Spleen (tissue), 11 donors: ENCODE data around the gene LRRK1. TPM values are rescaled to one million over a fixed set of nuclear protein-coding genes. Genes with fewer than 3 reads are reported as not detected.

Experiments used
- DNase-seq: peaks from one replicate; pipeline ENCODE4 v3.0.0-alpha.2; 2020
- H3K27ac ChIP-seq, 8 donors: fragments of 200-600 bp; sonication (generic) in 7 of 8; 1 replicate in 4 of 8; 2 replicates in 4 of 8; pipeline versions ENCODE4 v1.5.0 to v1.8.0; 2016 to 2021; ENCODE audit warnings: inconsistent platforms in 4 of 8, mild to moderate bottlenecking in 4 of 8, moderate library complexity in 1 of 8
- H3K27me3 ChIP-seq, 7 donors: fragments of 200-600 bp; sonication (generic) in 6 of 7; replicated peaks in 1 of 7; 1 replicate in 4 of 7; 2 replicates in 3 of 7; pipeline versions ENCODE4 v1.5.0 to v1.8.0; 2016 to 2021; ENCODE audit warnings: inconsistent platforms in 3 of 7, mild to moderate bottlenecking in 1 of 7
- H3K36me3 ChIP-seq, 6 donors: fragments of 200-600 bp; sonication (generic) in 5 of 6; 1 replicate in 4 of 6; 2 replicates in 2 of 6; pipeline versions ENCODE4 v1.5.0 to v1.8.0; 2016 to 2021; ENCODE audit warnings: inconsistent platforms in 2 of 6
- H3K4me1 ChIP-seq, 6 donors: fragments of 200-600 bp; sonication (generic) in 5 of 6; 1 replicate in 3 of 6; 2 replicates in 3 of 6; pipeline versions ENCODE4 v1.5.0 to v1.8.0; 2016 to 2021; ENCODE audit warnings: inconsistent platforms in 3 of 6
- H3K4me3 ChIP-seq, 8 donors: fragments of 200-600 bp; sonication (generic) in 7 of 8; 1 replicate in 4 of 8; 2 replicates in 4 of 8; pipeline versions ENCODE4 v1.5.0 to v1.8.0; 2016 to 2021; ENCODE audit warnings: inconsistent platforms in 4 of 8, mild to moderate bottlenecking in 4 of 8, moderate library complexity in 2 of 8
- H3K9me3 ChIP-seq, 8 donors: fragments of 200-600 bp; sonication (generic) in 7 of 8; 1 replicate in 4 of 8; 2 replicates in 4 of 8; pipeline versions ENCODE4 v1.5.0 to v1.8.0; 2016 to 2021; ENCODE audit warnings: inconsistent platforms in 4 of 8
- CTCF ChIP-seq, 11 experiments: fragments of 200-600 bp in 7 of 11; fragments of 450-650 bp in 4 of 11; sonication (generic) in 4 of 11; IDR thresholded peaks in 8 of 11; conservative IDR thresholded peaks in 3 of 11; 1 replicate in 7 of 11; 2 replicates in 4 of 11; pipeline versions ENCODE4 v1.4.0 to v1.8.0; 2016 to 2021; ENCODE audit warnings: antibody characterized with exemption in 11 of 11, inconsistent platforms in 4 of 11, mild to moderate bottlenecking in 1 of 11
- POLR2A ChIP-seq, 3 donors: fragments of 450-650 bp; IDR thresholded peaks; one replicate each; pipeline ENCODE4 v1.5.1; 2017; ENCODE audit warnings: antibody characterized with exemption in 3 of 3, mild to moderate bottlenecking in 1 of 3
- POLR2AphosphoS5 ChIP-seq, 3 donors: sonication (generic); formaldehyde crosslinking; IDR thresholded peaks; one replicate each; pipeline ENCODE4 v1.5.1; 2017; ENCODE audit warnings: antibody characterized with exemption in 3 of 3
- WGBS, 5 donors: extraction: QIAGEN DNeasy Blood & Tissue Kit in 3 of 5; methylation state at CpG; one replicate each; pipeline versions ENCODE4 v1.1.5 to v1.1.7; 2013 to 2018; 5-methylcytosine and 5-hydroxymethylcytosine counted together
- intact Hi-C: fragments of 100-400 bp; cut with DNase I; formaldehyde crosslinking; loops from one replicate; pipeline ENCODE4 v1.15.0; 2023; ENCODE audit warnings: low total_unique reads
- polyA plus RNA-seq, 3 donors: library from polyadenylated mRNA; stranded (reverse); fragments of 200-250 nt; gene quantifications; one replicate each; pipeline ENCODE4 v1.2.1, GENCODE V29; 2013
- total RNA-seq, 7 donors: library from RNA; depleted of rRNA in 3 of 7; stranded (reverse); fragments of >200 nt in 3 of 7; fragmentation: NEBNext Ultra II Directional in 4 of 7; extraction: Animal tissue kit (Norgen Biotek cat#: 25700) in 4 of 7; gene quantifications; one replicate each; pipeline versions ENCODE4 v1.1.0 to v1.2.1, GENCODE V29; 2016 to 2021
- donor health status: healthy with polysubstance abuse.
- donor health status: DM: no; HTN: no; CAD: no; lungs with moderate emphysema.
- donor health status: DM: no; HTN: no; CAD: no.
- donor health status: Bipolar disorder and iron deficiency.
- donor health status: healthy.
- donor health status: DM: no; HTN: no; CAD: no.
- donor health status: DM: yes; HTN: yes; CAD: no.

LRRK1 gene
- total and polyA plus RNA-seq, 10 donors = 12.0 to 60.2 (median 48.8) TPM

- Histone ChIP-seq H3K4me1 (no peaks in the 10 kb centered on the region), H3K27ac (no peak overlapping the region), H3K4me3 (no peak overlapping the region), H3K36me3 (no peaks in the 10 kb centered on the region), H3K27me3 (no peaks in the 10 kb centered on the region), H3K9me3 (peaks cover 0 to 6% (median 0%) of the 10 kb centered on the region in 8 donors)
- TF ChIP-seq CTCF (IDR thresholded peaks at IDR 0.05 in 8 of 11, conservative IDR thresholded peaks at IDR 0.05 in 3 of 11) = no peak
- no peak for TF ChIP-seq POLR2A (IDR thresholded peaks at IDR 0.05)
- TF ChIP-seq POLR2AphosphoS5 (IDR thresholded peaks at IDR 0.05) = no peak
- DNase-seq = peak; percentile 7
- intact Hi-C loops = no loop called here
- whole genome bisulfite sequencing, 5 donors = 85 to 96% (median 89%) methylated on average over 7 of the region's 7 CpGs
Observed at GRCh38 chr15:101105059-101105891, 186.1 kb downstream of the LRRK1 start.

DNA sequence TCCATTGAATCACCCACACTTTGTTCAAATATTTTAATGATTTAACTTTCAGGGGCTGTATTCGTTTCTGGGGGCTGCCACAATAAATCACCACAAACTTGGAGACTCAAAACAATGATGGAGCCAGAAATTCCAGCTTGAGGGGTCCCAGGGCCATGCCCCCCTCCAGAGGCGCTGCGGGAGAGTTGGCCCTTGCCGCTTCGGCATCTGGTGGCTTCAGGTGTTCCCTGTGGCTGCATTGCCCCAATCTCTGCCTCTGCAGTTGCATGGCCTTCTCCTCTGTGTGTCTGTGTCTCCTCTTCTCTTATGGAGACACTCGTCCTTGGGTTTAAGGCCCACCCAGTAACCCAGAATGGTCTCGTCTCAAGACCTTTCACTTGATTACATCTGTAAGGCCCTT lies 187.9 kb downstream of the LRRK1 start:
- intact Hi-C loops = no loop called here
- H3K4me1 ChIP-seq = no peaks in the 10 kb centered on the region
- no peaks in the 10 kb centered on the region for H3K27me3 ChIP-seq
- no peak overlapping the region for H3K27ac ChIP-seq
- no peaks in the 10 kb centered on the region for H3K36me3 ChIP-seq
- H3K4me3 ChIP-seq = no peak overlapping the region
- H3K9me3 ChIP-seq = peaks cover 0 to 6% (median 0%) of the 10 kb centered on the region in 8 donors
- WGBS, 5 donors = 74 to 91% (median 84%) methylated on average over 7 of the region's 7 CpGs
- peak; percentile 54 for DNase-seq
- TF ChIP-seq POLR2A (IDR thresholded peaks at IDR 0.05) (no peak), POLR2AphosphoS5 (IDR thresholded peaks at IDR 0.05) (no peak), CTCF (IDR thresholded peaks at IDR 0.05 in 8 of 11, conservative IDR thresholded peaks at IDR 0.05 in 3 of 11) (no peak)

DNA sequence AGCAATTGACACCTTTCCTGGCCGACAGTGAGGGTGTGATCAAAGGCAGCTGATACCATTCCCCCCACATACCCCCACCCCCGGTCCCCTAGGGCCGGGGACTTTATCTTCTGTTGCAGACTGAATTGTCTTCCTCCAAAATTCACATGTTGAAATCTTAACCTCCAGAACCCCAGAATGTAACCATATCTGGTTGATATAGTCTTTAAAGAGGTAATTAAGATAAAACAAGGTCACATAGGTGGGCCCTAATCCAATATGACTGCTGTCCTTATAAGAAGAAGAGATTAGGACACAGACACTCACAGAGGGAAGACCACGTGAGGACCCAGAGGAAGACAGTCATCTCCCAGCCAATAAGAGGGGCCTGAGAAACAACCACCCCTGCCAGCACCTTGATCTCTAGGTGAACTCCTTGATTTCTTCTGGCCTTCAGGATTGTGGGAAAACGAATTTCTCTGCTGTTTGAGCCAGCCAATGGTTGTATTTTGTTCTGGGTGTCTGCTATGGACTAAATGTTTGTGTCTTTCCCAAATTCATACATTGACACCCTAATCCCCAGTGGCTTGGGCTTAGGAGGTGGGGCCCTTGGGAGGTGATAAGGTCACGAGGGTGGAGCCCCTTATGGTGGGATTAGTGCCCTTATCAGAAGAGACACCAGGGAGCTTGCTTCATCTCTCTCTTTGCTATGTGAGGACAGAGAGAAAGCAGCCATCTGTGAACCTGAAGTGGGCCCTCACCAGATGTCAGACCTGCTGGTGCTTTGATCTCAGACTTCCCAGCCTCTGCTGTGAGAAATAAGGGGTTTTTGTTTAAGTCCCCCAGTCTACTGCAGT lies 188.7 kb downstream of the LRRK1 start:
- intact Hi-C loops = no loop called here
- no peaks in the 10 kb centered on the region for H3K36me3 ChIP-seq
- DNase-seq = peak; percentile 4
- H3K27ac ChIP-seq = no peak overlapping the region
- H3K4me3 ChIP-seq = no peak overlapping the region
- H3K4me1 ChIP-seq = no peaks in the 10 kb centered on the region
- no peaks in the 10 kb centered on the region for H3K27me3 ChIP-seq
- WGBS, 5 donors = 65 to 83% (median 74%) methylated on average over 6 of the region's 6 CpGs
- peaks cover 0 to 6% (median 0%) of the 10 kb centered on the region in 8 donors for H3K9me3 ChIP-seq
- TF ChIP-seq POLR2A (IDR thresholded peaks at IDR 0.05) (no peak), POLR2AphosphoS5 (IDR thresholded peaks at IDR 0.05) (no peak), CTCF (IDR thresholded peaks at IDR 0.05 in 8 of 11, conservative IDR thresholded peaks at IDR 0.05 in 3 of 11) (no peak)

DNA sequence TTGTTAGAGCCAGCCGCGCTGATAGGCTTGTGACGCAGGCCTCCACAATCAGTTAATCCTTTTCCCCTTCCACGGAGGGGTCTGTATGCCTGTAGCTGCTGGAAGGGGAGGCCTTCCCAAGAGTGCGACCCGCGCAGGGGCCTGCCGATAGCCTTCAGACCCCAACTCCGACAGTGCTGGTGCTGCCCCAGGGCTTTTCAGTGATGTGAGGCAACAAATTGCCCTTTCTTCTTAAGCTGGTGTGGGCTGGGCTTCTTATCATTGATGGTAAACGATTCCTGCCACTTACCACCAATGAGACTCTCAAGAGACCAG lies 189.3 kb downstream of the LRRK1 start:
- 86 to 98% (median 97%) methylated on average over 10 of the region's 10 CpGs for WGBS, 5 donors
- peak; percentile 28 for DNase-seq
- Histone ChIP-seq H3K9me3 (peaks cover 0 to 6% (median 0%) of the 10 kb centered on the region in 8 donors), H3K27me3 (no peaks in the 10 kb centered on the region), H3K4me3 (no peak overlapping the region), H3K4me1 (no peaks in the 10 kb centered on the region), H3K36me3 (no peaks in the 10 kb centered on the region), H3K27ac (no peak overlapping the region)
- intact Hi-C loops = no loop called here
- TF ChIP-seq POLR2A (IDR thresholded peaks at IDR 0.05) (no peak), POLR2AphosphoS5 (IDR thresholded peaks at IDR 0.05) (no peak), CTCF (IDR thresholded peaks at IDR 0.05 in 8 of 11, conservative IDR thresholded peaks at IDR 0.05 in 3 of 11) (no peak)
